MG63 (cell line): ENCODE measurements around the gene SSBP3. TPM values are rescaled to one million over a fixed set of nuclear protein-coding genes. Genes with fewer than 3 reads are reported as not detected.

ENCODE experiments used
- DNase-seq: peaks from one replicate; pipeline ENCODE4 v3.0.0-alpha.2; 2020
- H3K27me3 ChIP-seq: fragments of 250-450 bp; sonication (Bioruptor Pico); 2 replicates; pipeline ENCODE4 v1.5.1; 2020; ENCODE audit warnings: mild to moderate bottlenecking, moderate library complexity
- H3K36me3 ChIP-seq: fragments of 250-450 bp; sonication (Bioruptor Pico); 2 replicates; pipeline ENCODE4 v1.5.1; 2020; ENCODE audit warnings: mild to moderate bottlenecking, moderate library complexity
- H3K4me3 ChIP-seq: fragments of 250-450 bp; sonication (Bioruptor Pico); 2 replicates; pipeline ENCODE4 v1.5.1; 2020; ENCODE audit warnings: mild to moderate bottlenecking, moderate library complexity
- H3K9me3 ChIP-seq: fragments of 250-450 bp; sonication (Bioruptor Pico); 2 replicates; pipeline ENCODE4 v1.5.1; 2020; ENCODE audit warnings: mild to moderate bottlenecking, moderate library complexity
- total RNA-seq: library from RNA; depleted of rRNA; stranded (reverse); fragments of >200 nt; shearing (Covaris generic); gene quantifications from 2 replicates; pipeline ENCODE4 v1.2.3, GENCODE V29; 2014; ENCODE audit warnings: low replicate concordance

SSBP3 gene
- total RNA-seq, 1 experiment from 2014 or later = 15.9 TPM

DNA sequence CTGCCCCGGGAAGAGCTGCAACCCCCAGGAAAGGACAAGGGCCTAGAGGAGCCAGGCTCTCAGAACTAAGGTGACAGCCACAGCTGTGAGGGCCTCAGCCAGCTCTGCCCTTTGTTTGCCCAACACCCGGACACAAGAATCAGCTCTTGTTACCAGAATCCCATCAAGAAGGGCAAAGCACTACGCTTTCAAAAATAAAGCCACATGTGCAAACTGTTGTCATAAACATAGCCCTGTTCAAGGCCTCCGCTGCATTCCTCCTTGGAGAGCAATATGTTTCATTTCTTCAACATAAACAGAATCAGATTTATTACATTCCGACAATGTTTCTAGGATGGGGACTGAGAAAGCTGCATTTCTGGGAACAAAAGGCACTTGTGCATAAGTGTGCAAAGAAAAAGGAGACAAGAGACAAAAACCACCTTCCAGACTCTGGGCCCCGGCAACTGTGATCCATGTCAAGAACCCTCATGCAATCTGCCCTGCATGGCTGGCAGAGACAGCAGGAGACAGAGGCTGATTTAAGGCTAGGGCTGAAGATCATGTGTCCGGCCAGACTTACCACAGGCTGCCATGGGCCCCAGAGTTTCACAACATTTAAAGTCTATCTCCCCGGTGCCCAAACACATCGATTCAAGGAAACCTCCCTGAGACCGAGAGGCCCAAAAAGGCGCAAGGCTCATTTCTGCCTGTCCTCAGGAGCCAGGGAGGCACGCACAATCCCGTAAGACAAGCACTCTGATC, 71.0 kb downstream of the SSBP3 start:
- no peaks in the 10 kb centered on the region for H3K36me3 ChIP-seq
- no peak for DNase-seq
- H3K27me3 ChIP-seq = no peaks in the 10 kb centered on the region
- H3K4me3 ChIP-seq = no peak overlapping the region
- H3K9me3 ChIP-seq = no peaks in the 10 kb centered on the region

DNA sequence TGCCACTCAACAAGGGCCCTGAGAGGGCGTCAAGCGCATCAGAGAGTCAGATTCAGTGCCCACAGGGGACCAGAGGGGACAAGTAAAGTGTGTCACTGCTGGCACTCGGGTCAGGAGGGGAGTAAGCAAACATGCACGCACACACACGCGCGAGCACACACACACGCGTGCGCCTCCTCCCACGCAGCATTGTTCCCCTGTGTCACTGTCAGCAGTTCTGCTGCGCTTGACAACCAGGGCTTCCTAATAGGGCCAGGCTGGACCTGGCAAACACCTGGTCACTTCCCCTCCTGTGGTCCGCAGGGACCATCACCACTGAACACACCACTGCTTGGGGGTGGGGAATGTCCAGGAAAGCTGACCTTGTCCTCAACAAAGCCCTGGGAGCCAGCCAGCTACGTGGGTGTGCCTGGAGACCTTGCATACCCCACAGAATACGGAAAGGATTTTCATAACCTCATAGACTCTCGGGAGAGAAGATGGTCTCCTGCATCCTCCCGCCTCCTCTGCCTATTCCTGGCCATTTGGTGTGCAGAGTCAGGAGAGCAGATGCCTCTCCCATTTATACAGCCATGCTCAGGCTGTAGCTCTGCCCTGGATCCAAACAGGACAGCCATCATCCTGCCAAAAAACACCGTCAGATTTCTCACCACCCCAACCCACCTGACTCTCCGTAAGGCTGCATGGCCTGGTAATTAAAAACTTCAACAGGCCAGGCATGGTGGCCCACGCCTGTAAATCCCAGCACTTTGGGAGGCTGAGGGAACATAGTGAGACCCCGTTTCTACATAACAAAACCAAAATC, 73.2 kb downstream of the SSBP3 start:
- H3K9me3 ChIP-seq = no peaks in the 10 kb centered on the region
- H3K27me3 ChIP-seq = no peaks in the 10 kb centered on the region
- no peak for DNase-seq
- H3K36me3 ChIP-seq = no peaks in the 10 kb centered on the region
- H3K4me3 ChIP-seq = no peak overlapping the region

- no peaks in the 10 kb centered on the region for H3K36me3 ChIP-seq
- H3K9me3 ChIP-seq = no peaks in the 10 kb centered on the region
- DNase-seq = no peak
- H3K27me3 ChIP-seq = no peaks in the 10 kb centered on the region
- H3K4me3 ChIP-seq = no peak overlapping the region
Observed at GRCh38 chr1:54331843-54332463, 74.2 kb downstream of the SSBP3 start.

DNA sequence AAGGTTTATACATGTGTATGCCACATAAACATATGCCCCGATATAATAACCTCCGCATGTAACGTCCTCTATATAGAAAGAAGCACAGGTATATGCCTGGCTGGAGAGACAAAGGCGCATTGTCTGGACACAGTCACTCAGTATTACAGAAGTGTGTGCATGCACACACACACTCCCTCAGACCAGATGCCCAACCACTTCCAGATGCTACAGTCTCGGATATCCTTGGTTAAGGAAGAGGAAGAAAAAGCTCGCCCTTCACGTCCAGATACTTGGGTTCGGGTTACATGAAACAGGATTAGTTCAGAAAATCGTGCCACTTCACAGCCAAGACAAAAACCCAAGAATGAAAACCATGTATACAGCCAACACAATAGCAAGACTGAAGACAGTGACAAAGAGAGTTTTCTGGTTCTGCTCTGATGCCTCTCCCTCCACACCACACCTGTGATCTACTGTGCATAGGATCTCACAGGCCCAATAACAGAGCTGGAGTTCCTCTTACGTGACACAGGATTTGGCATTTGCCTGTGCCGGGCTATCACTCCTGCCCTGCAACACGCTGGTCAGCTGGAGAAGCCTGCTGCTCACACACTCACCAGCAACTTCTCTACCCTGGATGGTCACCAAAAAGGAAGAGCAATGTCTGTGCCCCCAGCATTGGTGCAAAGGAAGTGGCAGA, 75.0 kb downstream of the SSBP3 start:
- Histone ChIP-seq H3K4me3 (no peak overlapping the region), H3K27me3 (no peaks in the 10 kb centered on the region), H3K36me3 (no peaks in the 10 kb centered on the region), H3K9me3 (no peaks in the 10 kb centered on the region)
- no peak for DNase-seq

DNA sequence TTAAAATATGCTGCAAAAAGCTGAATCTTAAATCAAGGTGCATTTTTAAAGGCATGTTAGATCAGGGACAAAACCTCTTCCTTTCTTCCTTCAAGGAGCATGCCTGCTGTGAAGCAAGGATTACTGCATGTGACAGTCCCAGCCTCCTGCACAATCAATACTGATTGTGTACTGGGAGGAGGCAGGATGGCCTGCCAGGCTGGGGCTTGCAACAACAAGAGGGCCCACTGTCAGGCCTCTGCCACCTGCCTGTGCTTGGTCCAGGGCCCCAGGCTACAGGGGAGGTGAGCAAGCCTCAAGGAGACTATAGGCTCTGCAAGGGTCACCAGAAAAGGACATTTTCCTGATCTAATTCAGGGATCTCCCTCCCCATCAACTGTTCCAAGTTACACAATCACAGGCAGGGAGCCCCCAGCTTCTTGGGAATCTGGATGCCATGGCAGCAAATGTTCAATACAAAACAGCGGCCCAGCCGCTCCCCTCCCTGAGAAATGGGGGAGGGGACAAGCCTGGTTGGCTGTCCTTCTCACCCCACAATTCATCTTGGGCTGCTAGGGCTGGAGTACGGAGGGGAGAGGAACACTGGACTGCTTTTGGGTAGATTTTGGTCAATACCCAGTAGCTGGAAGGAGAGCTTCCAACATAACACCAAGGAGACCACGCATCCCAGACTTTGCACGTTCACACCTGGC, 76.7 kb downstream of the SSBP3 start:
- Histone ChIP-seq H3K36me3 (no peaks in the 10 kb centered on the region), H3K27me3 (no peaks in the 10 kb centered on the region), H3K9me3 (no peaks in the 10 kb centered on the region), H3K4me3 (no peak overlapping the region)
- no peak for DNase-seq

DNA sequence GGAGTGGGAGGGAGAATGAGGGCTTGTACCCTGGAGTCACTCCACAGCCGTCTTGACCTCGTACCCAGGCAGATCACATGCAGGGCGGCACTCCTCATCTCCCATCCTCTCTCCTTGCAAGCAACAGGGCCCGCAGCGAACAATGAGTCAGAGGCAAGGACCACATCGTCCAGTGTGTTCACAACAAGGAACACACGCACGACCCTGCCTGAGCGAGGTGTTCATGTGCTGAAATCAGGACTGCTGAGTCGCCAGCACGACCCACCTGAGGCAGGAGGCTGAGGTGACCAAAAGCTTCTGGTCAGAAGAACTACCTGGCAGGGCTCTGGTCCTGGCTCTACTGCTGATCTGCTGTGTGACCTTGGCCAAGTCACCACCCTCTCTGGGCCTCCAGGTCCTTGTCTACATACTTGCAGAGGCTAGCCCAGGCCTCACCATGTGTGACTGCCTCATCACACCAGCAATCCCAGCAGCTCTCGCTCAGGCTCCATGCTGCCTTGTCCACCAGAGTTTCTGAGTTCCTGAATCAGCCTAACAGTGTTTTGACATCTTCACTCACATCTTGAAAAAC, 78.0 kb downstream of the SSBP3 start:
- H3K27me3 ChIP-seq = no peaks in the 10 kb centered on the region
- H3K36me3 ChIP-seq = no peaks in the 10 kb centered on the region
- H3K4me3 ChIP-seq = no peak overlapping the region
- H3K9me3 ChIP-seq = no peaks in the 10 kb centered on the region
- DNase-seq = no peak

DNA sequence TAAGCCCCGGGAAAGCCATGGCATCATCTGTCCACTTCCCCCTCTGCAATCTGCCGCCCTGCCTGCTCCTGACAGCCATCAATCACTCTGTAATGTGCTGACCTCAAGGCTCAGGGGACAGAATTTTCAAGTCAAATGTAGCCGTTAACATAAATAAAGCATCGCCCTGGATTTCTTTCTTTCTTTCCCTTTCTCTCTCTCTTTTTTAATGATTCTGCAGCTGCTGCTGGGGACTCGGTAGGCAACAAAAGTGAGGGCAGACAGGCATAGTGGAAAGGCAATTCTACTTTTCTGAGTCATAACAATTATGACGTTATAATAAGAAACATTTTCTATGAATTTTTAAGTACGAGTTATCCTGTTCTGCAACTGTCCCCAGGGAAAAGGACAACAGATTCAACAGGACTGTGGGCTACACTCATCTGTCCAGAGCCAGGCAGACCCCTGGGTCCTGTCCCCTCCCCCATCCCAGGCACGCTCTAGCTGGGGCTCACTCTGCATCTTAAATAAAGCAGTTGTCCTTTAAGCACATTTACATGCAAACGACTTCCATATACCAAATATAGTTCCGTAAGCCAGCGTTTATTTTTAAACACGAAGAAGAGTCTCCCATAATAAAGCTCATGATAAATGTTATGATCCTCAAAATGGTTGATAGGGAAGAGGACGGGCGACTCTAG, 78.7 kb downstream of the SSBP3 start:
- H3K27me3 ChIP-seq = no peaks in the 10 kb centered on the region
- no peak overlapping the region for H3K4me3 ChIP-seq
- DNase-seq = no peak
- H3K9me3 ChIP-seq = no peaks in the 10 kb centered on the region
- no peaks in the 10 kb centered on the region for H3K36me3 ChIP-seq

- Histone ChIP-seq H3K36me3 (no peaks in the 10 kb centered on the region), H3K9me3 (no peaks in the 10 kb centered on the region), H3K27me3 (no peaks in the 10 kb centered on the region), H3K4me3 (no peak overlapping the region)
- no peak for DNase-seq
Observed at GRCh38 chr1:54326543-54327385, 79.4 kb downstream of the SSBP3 start.

GRCh38 chr1:54325703-54326461, 80.3 kb downstream of the SSBP3 start:
- Histone ChIP-seq H3K27me3 (no peaks in the 10 kb centered on the region), H3K4me3 (no peak overlapping the region), H3K9me3 (no peaks in the 10 kb centered on the region), H3K36me3 (no peaks in the 10 kb centered on the region)
- no peak for DNase-seq

- H3K36me3 ChIP-seq = no peaks in the 10 kb centered on the region
- H3K4me3 ChIP-seq = no peak overlapping the region
- H3K27me3 ChIP-seq = no peaks in the 10 kb centered on the region
- H3K9me3 ChIP-seq = no peaks in the 10 kb centered on the region
- DNase-seq = no peak
Observed at GRCh38 chr1:54325284-54325683, 80.9 kb downstream of the SSBP3 start.

DNA sequence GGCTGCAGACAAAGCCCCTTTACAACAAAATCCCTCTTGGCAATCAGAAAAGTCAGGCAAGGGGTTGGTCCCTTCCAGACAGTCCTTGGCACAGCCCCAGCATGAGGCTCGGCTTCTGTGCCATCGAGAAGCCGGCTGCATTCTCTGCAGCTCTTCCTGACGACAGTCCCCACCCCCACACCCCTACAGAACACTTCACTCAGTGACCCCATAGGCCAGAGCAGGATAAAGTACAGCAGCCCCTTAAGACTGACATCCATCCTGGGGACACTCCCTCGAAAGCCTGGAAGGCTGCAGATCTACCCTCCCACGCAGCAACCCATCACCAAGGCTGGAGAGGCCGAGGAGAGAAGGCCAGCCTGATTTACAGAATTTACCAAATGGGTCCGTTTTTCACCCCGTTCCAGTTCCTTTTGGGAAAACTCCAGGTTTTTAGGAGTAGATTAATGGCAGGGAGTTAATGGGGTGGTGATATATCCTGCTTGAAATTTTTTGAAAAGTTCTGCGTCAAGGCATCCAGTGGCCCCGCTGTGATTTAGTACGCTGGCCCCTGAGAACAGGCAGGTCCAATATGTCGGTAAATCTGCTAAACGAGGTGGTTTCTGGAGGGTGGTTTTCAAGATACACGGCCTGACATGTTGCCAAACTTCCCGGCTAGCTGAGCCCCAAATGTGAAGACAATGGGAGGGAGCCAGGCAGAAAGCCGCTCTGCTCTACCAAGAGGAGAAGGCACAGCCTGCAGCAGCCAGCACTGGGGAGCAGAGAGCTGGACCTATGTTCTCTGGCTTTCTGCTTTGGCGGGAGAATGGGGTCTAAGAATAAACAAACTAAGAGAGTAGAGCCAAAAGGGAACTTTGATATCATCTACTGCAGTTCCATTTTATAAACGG, 81.7 kb downstream of the SSBP3 start:
- no peak for DNase-seq
- no peaks in the 10 kb centered on the region for H3K27me3 ChIP-seq

DNA sequence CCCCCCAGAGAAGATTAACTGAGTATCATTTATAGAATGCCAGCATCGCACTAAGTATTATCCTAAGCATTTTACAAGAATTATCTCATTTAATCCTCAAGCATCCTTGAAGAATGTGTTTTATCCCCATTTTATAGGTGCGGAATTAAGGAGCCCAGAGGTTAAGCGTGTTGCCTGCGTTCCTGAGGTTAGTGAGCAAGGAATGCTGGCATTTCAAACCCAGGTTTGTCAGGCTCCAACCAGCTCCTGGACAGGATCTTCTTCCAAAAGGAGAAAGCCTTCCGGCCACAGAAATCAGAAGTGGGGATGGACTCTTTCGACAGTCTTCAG, 82.3 kb downstream of the SSBP3 start:
- Histone ChIP-seq H3K4me3 (no peak overlapping the region), H3K36me3 (no peaks in the 10 kb centered on the region), H3K27me3 (no peaks in the 10 kb centered on the region), H3K9me3 (no peaks in the 10 kb centered on the region)
- DNase-seq = no peak

More for the DNA sequence above, 81.7 kb downstream of the SSBP3 start:
- Histone ChIP-seq H3K36me3 (no peaks in the 10 kb centered on the region), H3K4me3 (no peak overlapping the region), H3K9me3 (no peaks in the 10 kb centered on the region)

DNA sequence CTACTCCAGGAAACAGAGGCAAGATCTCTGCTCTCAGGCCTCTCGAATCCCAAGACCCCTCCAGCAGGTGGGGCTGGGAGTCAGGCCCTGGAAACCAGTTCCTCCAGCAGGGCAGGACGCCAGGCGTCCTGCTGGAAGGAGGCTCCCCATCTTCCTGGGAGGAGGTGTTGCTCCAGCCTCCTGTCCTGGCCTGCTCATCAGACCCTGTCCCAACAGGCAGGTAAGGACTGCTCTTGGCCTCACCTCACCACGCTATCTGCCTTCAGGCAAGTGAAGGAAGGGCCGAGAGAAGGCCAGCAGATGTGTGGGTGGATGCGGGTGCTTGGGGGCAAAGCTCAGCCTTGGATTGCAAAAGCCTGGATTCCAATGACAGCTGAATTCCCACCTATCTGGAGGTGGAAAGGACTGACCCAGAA, 82.9 kb downstream of the SSBP3 start:
- Histone ChIP-seq H3K9me3 (no peaks in the 10 kb centered on the region), H3K36me3 (no peaks in the 10 kb centered on the region), H3K27me3 (no peaks in the 10 kb centered on the region), H3K4me3 (no peak overlapping the region)
- DNase-seq = no peak
